ENCODE measurements around the gene DMRT2. TPM values are rescaled to one million over a fixed set of nuclear protein-coding genes. Genes with fewer than 3 reads are reported as not detected.

Gene DMRT2
- total and polyA plus RNA-seq, 2 donors (not counting 1 experiment from before 2014, with no cell fraction given): not detected

- no peak overlapping the region for H2AFZ ChIP-seq (ENCODE audit: insufficient read depth, low read depth, low read length, poor library complexity, severe bottlenecking)
Observed at GRCh38 chr9:1009101-1009707, 41.0 kb upstream of the DMRT2 start.

More at GRCh38 chr9:1009101-1009707, 41.0 kb upstream of the DMRT2 start:
- no peaks in the 10 kb centered on the region for H3K79me2 ChIP-seq (ENCODE audit: control insufficient read depth, insufficient read depth, low read length)
- H3K9me3 ChIP-seq (ENCODE audit: control extremely low read depth in 1 of 3, control insufficient read depth in 2 of 3, insufficient read depth in 1 of 3, low read length in 2 of 3): no peaks in the 10 kb centered on the region
- no peaks in the 10 kb centered on the region for H4K20me1 ChIP-seq (ENCODE audit: control insufficient read depth, insufficient read depth, low read length, poor library complexity, severe bottlenecking)
- no peaks in the 10 kb centered on the region for H3K9me3 Mint-ChIP-seq (ENCODE audit: insufficient read depth)
- TF ChIP-seq CTCF (IDR thresholded peaks at IDR 0.05): peak; percentile 93
- no peak for TF ChIP-seq EZH2 (IDR thresholded peaks at IDR 0.05; ENCODE audit: borderline replicate concordance, insufficient read depth, low read depth, low read length, poor library complexity, severe bottlenecking)
- no peak overlapping the region for H3K4me3 Mint-ChIP-seq
- H3K4me1 ChIP-seq (ENCODE audit: control insufficient read depth in 2 of 2, insufficient read depth in 2 of 2, low read length in 2 of 2): peaks cover 3% of the 10 kb centered on the region in 2 donors
- no peak overlapping the region for H3K9ac ChIP-seq (ENCODE audit: low read length)
- peaks cover 46% of the 10 kb centered on the region for H3K27me3 Mint-ChIP-seq
- 4% methylated on average over 13 of the region's 14 CpGs for WGBS (ENCODE audit: insufficient coverage)
- ChIA-PET CTCF (interaction anchor here (0.6 to 2.6 kb wide), 13 partner anchors 9 to 400 kb away, joined by 3 to 27 read pairs (median 3); no protein-coding TSS in a partner anchor), POLR2A (no interaction called here)
- intact Hi-C loops (cut with micrococcal nuclease): loop anchor here (1.0 kb wide), 1 partner anchor 396 kb away; no protein-coding TSS in a partner anchor
- DNase-seq (peak; percentile 74), ATAC-seq (ENCODE audit: low read depth) (peak; percentile 89)
- H3K27ac Mint-ChIP-seq: no peak overlapping the region
- peaks cover 0 to 17% (median 0%) of the 10 kb centered on the region in 4 experiments for H3K27me3 ChIP-seq (replicated peaks in 1 of 4; ENCODE audit: control extremely low read depth in 1 of 4, control insufficient read depth in 3 of 4, insufficient read depth in 4 of 4, low read length in 3 of 4)
- H3K4me1 Mint-ChIP-seq: no peaks in the 10 kb centered on the region
- no peak overlapping the region for H3K4me3 ChIP-seq (ENCODE audit: control extremely low read depth in 1 of 5, extremely low read depth in 1 of 5, insufficient read depth in 1 of 5, low read depth in 2 of 5, low read length in 4 of 5)
- H3K4me2 ChIP-seq (replicated peaks; ENCODE audit: low read depth, low read length, poor library complexity, severe bottlenecking): no peak overlapping the region
- no peaks in the 10 kb centered on the region for H3K36me3 ChIP-seq (replicated peaks in 1 of 2; ENCODE audit: control extremely low read depth in 1 of 2, control insufficient read depth in 1 of 2, extremely low read depth in 1 of 2, insufficient read depth in 2 of 2, low read length in 1 of 2)
- no peak overlapping the region for H3K27ac ChIP-seq (ENCODE audit: low read length in 2 of 2)
